ENCODE data around the gene UBE4B. TPM values are rescaled to one million over a fixed set of nuclear protein-coding genes. Genes with fewer than 3 reads are reported as not detected.

UBE4B gene
- total and polyA plus RNA-seq, 10 of the 15 experiments (the other 5 are each of a cell fraction or from before 2014, with no cell fraction given): 2.9 to 32.6 (median 20.7) TPM

- TF ChIP-seq BCL11A (IDR thresholded peaks at IDR 0.05; ENCODE audit: low read depth, low read length) (no peak), FOXK2 (IDR thresholded peaks at IDR 0.05) (no peak), LARP7 (IDR thresholded peaks at IDR 0.05) (peak; percentile 91; the same call in 1 of the 2 replicates), TCF12 (IDR thresholded peaks at IDR 0.05; ENCODE audit: low read depth, low read length) (no peak), SPI1 (IDR thresholded peaks at IDR 0.05; ENCODE audit: borderline replicate concordance, insufficient read depth, low read depth, low read length) (0 out of 2 replicates have a peak, but pooled peaks have one; percentile 1), SIN3A (IDR thresholded peaks at IDR 0.05; ENCODE audit: low read depth, low read length) (peak; percentile 36; the same call in 1 of the 2 replicates), NFYB (IDR thresholded peaks at IDR 0.05; ENCODE audit: insufficient read depth, low read depth, low read length) (peak; percentile 96), CUX1 (IDR thresholded peaks at IDR 0.05; ENCODE audit: insufficient replicate concordance, low read depth, low read length) (no peak), HSF1 (IDR thresholded peaks at IDR 0.05; ENCODE audit: low read depth, low read length) (no peak), IKZF2 (IDR thresholded peaks at IDR 0.05) (peak; percentile 76 to 77), BMI1 (IDR thresholded peaks at IDR 0.05; ENCODE audit: borderline replicate concordance) (no peak), TARDBP (IDR thresholded peaks at IDR 0.05; ENCODE audit: borderline replicate concordance) (no peak), ZNF217 (IDR thresholded peaks at IDR 0.05) (peak; percentile 67; the same call in 1 of the 2 replicates), ZBED1 (IDR thresholded peaks at IDR 0.05; ENCODE audit: borderline replicate concordance) (no peak), KAT2A (conservative IDR thresholded peaks at IDR 0.05; ENCODE audit: control insufficient read depth, low read depth, low read length) (no peak), STAT1 (conservative IDR thresholded peaks at IDR 0.05) (no peak), NFIC (IDR thresholded peaks at IDR 0.05; ENCODE audit: low read depth, low read length) (no peak), CHD1 (IDR thresholded peaks at IDR 0.05; ENCODE audit: low read depth, low read length) (no peak), MEF2A (IDR thresholded peaks at IDR 0.05; ENCODE audit: insufficient read depth, low read depth, low read length) (no peak)
- TF ChIP-seq, protein P1, sequence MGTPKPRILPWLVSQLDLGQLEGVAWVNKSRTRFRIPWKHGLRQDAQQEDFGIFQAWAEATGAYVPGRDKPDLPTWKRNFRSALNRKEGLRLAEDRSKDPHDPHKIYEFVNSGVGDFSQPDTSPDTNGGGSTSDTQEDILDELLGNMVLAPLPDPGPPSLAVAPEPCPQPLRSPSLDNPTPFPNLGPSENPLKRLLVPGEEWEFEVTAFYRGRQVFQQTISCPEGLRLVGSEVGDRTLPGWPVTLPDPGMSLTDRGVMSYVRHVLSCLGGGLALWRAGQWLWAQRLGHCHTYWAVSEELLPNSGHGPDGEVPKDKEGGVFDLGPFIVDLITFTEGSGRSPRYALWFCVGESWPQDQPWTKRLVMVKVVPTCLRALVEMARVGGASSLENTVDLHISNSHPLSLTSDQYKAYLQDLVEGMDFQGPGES (IDR thresholded peaks at IDR 0.05): peak; percentile 94
- TF ChIP-seq, protein P2, sequence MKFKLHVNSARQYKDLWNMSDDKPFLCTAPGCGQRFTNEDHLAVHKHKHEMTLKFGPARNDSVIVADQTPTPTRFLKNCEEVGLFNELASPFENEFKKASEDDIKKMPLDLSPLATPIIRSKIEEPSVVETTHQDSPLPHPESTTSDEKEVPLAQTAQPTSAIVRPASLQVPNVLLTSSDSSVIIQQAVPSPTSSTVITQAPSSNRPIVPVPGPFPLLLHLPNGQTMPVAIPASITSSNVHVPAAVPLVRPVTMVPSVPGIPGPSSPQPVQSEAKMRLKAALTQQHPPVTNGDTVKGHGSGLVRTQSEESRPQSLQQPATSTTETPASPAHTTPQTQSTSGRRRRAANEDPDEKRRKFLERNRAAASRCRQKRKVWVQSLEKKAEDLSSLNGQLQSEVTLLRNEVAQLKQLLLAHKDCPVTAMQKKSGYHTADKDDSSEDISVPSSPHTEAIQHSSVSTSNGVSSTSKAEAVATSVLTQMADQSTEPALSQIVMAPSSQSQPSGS (IDR thresholded peaks at IDR 0.05; ENCODE audit: low read length): no peak
Observed at GRCh38 chr1:10209905-10210810, 177.4 kb downstream of the UBE4B start, which contains the start of gene KIF1B (continued).
